MM.1S (cell line): Measurements from ENCODE around the gene VPS9D1.

Source experiments
- EZH2 ChIP-seq: fragments of 300-600 bp; sonication (generic); optimal IDR thresholded peaks from 2 replicates; pipeline ENCODE3; 2017; ENCODE audit warnings: low read depth, mild to moderate bottlenecking, antibody characterized with exemption, low read length, mixed read lengths
- EZH2phosphoT487 ChIP-seq: fragments of 300-600 bp; sonication (generic); IDR thresholded peaks from 2 replicates; pipeline ENCODE4 v1.6.1; 2018; ENCODE audit warnings: antibody characterized with exemption, low read length
- TF ChIP-seq, protein P1 (sequence below): fragments of 300-600 bp; sonication (generic); IDR thresholded peaks from 2 replicates; pipeline ENCODE4 v1.5.1; 2016; ENCODE audit warnings: antibody characterized with exemption, low read length, mixed read lengths

- TF ChIP-seq, protein P1, sequence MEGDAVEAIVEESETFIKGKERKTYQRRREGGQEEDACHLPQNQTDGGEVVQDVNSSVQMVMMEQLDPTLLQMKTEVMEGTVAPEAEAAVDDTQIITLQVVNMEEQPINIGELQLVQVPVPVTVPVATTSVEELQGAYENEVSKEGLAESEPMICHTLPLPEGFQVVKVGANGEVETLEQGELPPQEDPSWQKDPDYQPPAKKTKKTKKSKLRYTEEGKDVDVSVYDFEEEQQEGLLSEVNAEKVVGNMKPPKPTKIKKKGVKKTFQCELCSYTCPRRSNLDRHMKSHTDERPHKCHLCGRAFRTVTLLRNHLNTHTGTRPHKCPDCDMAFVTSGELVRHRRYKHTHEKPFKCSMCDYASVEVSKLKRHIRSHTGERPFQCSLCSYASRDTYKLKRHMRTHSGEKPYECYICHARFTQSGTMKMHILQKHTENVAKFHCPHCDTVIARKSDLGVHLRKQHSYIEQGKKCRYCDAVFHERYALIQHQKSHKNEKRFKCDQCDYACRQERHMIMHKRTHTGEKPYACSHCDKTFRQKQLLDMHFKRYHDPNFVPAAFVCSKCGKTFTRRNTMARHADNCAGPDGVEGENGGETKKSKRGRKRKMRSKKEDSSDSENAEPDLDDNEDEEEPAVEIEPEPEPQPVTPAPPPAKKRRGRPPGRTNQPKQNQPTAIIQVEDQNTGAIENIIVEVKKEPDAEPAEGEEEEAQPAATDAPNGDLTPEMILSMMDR, result no peak
- TF ChIP-seq EZH2 (no peak), EZH2phosphoT487 (no peak)
Measured at GRCh38 chr16:89670496-89671431, 49.9 kb downstream of the VPS9D1 start.
